GM23338 (cell line): ENCODE data around the gene MRFAP1.

ENCODE experiments used
- CREB1 ChIP-seq: fragments of 250-450 bp; sonication (Bioruptor Pico); IDR thresholded peaks from 2 replicates; pipeline ENCODE4 v1.5.0; 2020; ENCODE audit warnings: low read depth, mild to moderate bottlenecking, moderate library complexity
- CTCF ChIP-seq, 2 experiments: fragments of 200-600 bp in 1 of 2; sonication (generic) in 1 of 2; conservative IDR thresholded peaks; 2 replicates each; pipeline versions ENCODE4 v1.5.1 to v1.6.1; 2016 to 2017; ENCODE audit warnings: antibody characterized with exemption in 2 of 2, low read depth in 2 of 2, mild to moderate bottlenecking in 2 of 2, moderate library complexity in 1 of 2
- EZH2 ChIP-seq: fragments of 200-600 bp; sonication (generic); IDR thresholded peaks from one replicate; pipeline ENCODE4 v1.8.0; 2017; ENCODE audit warnings: antibody characterized with exemption, mild to moderate bottlenecking, low read depth; ENCODE audit not compliant: unreplicated experiment
- EZH2phosphoT487 ChIP-seq: fragments of 200-600 bp; sonication (generic); IDR thresholded peaks from one replicate; pipeline ENCODE4 v1.8.1; 2018; ENCODE audit warnings: antibody characterized with exemption; ENCODE audit not compliant: unreplicated experiment
- JUNB ChIP-seq: IDR thresholded peaks from one replicate; pipeline ENCODE4 v1.6.1; 2016; ENCODE audit warnings: antibody characterized with exemption; ENCODE audit not compliant: unreplicated experiment
- POLR2AphosphoS5 ChIP-seq: IDR thresholded peaks from 2 replicates; pipeline ENCODE4 v1.6.1; 2016; ENCODE audit warnings: antibody characterized with exemption, low read depth
- REST ChIP-seq: IDR thresholded peaks from one replicate; pipeline ENCODE4 v1.6.1; 2018; ENCODE audit warnings: antibody characterized with exemption; ENCODE audit not compliant: unreplicated experiment
- STAT1 ChIP-seq: IDR thresholded peaks from one replicate; pipeline ENCODE4 v1.6.1; 2016; ENCODE audit warnings: antibody characterized with exemption; ENCODE audit not compliant: unreplicated experiment

- no peak for TF ChIP-seq REST
- no peak for TF ChIP-seq CTCF (conservative IDR thresholded peaks at IDR 0.05; ENCODE audit: low read depth in 2 of 2)
- TF ChIP-seq POLR2AphosphoS5 = no peak
- TF ChIP-seq EZH2 = no peak
- TF ChIP-seq EZH2phosphoT487 = no peak
- TF ChIP-seq STAT1 = no peak
- TF ChIP-seq CREB1 (CRISPR knock-in tag) = no peak
- TF ChIP-seq JUNB = no peak
These were observed 4.5 kb downstream of the MRFAP1 start for GRCh38 chr4:6644792-6645530.
